GM18870 (cell line): Measurements from ENCODE around the gene CSF1.
"Not testable (repeated sequence)": the region's sequence is repeated elsewhere in the genome, so short reads cannot be mapped to it uniquely, and the experiment has no call there.

Experiments
- ATAC-seq: cut with Tn5 transposase; IDR thresholded peaks from one replicate; pipeline ENCODE4 v1.9.1; 2021; ENCODE audit warnings: moderate library complexity; ENCODE audit not compliant: unreplicated experiment

The CSF1 gene

DNA sequence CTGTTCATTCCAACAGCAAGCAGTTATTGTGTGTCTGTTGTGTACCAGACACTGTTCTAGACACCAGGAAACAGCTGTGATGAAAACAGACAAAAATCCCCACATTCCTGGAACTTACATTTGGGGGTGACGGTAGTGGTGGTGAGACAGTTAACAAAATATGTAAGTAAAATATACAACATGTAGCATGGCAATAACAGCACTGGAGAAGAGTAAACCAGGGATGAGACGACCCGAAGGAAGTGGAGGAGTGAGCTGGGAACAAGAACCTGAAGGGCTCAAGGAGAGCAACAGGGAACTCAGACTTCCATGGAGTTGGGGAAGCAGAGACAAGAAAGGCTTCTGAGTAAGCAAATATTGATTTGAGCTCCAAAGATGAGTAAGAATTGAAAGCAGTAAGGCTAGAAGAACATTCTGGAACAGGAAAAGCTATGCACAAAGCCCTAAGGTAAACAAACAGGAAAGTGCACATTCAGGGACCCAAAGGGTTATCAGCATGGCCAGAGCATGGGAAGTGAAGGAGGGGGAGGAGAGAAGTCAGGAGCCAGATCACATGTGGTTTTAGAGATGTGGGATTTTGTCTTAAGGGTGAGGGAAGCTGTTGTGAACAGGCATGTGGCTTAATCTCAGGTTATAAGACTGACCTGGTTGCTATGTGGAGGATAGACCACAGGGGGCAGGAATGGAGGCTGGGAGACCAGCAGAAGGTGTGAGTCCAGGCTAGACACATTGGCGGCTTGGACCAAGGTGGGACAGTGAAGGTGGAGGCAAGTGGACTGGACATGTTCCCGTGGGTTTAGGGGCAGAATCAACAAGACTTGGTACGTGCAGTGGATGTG is 7.3 kb downstream of the CSF1 start:
- no peak for ATAC-seq

DNA sequence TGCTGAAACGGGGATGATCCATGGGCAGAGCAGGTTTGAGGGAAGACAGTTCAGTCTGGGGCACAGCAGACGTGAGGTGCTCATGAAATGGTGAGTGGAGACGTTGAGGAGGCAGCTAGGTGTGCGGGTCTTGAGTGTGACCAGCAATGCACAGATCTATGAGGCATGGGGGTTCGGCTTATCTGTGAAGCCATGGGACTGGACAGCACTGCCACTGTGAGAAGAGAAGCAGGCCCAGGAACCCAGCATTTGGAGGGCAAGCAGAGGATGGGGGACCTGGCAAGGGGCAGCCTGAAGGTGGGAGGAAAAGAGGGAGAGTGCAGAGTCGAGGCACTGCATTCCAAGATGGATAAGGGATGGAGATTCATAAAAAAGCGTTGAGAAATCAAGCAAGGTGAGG is 8.0 kb downstream of the CSF1 start:
- ATAC-seq, result no peak

DNA sequence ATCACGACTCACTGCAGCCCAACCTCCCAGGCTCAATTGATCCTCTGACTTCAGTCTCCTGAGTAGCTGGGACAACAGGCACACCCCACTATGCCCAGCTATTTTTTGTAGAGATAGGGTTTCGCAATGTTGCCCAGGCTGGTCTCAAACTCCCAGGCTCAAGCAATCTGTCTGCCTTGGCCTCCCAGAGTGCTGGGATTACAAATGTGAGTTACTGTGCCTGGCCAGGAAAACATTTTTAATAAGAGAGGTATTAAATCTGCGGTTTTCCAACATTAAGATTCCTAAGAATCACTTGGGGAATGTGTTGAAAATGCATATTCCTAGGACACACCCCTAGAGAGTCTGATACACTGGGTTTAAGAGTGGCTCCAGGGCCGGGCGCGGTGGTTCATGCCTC is 8.7 kb downstream of the CSF1 start:
- ATAC-seq, result no peak

DNA sequence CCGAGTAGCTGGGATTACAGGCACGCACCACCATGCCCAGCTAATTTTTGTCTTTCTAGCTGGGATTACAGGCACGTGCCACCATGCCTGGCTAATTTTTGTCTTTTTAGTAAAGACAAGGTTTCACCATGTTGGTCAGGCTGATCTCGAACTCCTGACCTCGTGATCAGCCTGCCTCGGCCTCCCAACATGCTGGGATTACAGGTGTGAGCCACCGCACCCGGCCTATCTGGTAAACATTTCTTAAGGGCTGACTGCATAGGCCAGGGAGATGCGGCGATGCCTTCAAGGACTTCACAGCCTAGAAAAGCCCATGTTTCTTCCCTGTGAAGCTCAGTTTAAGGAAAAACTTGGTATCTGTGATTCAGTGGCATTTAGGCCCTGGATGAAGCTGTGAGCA is 9.7 kb downstream of the CSF1 start:
- ATAC-seq, result not testable (repeated sequence)

DNA sequence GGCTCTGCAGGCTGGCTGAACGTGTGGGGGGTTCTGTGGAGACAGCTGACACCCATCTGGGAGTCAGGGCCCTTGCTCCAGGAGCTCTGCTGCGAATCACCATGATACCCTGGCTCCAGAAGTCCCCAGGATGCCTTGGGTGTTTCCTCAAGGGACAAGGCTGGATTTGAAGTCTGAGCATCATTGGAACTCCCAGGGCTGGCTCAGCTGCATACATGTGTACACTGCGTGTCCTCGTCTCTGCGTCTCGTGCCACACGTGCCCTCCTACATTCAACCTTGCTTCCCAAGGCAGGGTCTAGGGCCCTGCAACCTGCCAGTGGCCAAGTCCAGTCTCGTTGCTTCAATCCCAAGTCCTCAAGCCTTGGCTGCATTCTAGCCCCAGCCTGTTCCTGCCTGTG is 11.7 kb downstream of the CSF1 start:
- ATAC-seq, result no peak

DNA sequence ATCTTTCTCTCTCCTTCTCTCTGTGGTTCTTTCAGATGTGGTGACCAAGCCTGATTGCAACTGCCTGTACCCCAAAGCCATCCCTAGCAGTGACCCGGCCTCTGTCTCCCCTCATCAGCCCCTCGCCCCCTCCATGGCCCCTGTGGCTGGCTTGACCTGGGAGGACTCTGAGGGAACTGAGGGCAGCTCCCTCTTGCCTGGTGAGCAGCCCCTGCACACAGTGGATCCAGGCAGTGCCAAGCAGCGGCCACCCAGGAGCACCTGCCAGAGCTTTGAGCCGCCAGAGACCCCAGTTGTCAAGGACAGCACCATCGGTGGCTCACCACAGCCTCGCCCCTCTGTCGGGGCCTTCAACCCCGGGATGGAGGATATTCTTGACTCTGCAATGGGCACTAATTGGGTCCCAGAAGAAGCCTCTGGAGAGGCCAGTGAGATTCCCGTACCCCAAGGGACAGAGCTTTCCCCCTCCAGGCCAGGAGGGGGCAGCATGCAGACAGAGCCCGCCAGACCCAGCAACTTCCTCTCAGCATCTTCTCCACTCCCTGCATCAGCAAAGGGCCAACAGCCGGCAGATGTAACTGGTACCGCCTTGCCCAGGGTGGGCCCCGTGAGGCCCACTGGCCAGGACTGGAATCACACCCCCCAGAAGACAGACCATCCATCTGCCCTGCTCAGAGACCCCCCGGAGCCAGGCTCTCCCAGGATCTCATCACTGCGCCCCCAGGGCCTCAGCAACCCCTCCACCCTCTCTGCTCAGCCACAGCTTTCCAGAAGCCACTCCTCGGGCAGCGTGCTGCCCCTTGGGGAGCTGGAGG is 12.7 kb downstream of the CSF1 start:
- ATAC-seq, result no peak

DNA sequence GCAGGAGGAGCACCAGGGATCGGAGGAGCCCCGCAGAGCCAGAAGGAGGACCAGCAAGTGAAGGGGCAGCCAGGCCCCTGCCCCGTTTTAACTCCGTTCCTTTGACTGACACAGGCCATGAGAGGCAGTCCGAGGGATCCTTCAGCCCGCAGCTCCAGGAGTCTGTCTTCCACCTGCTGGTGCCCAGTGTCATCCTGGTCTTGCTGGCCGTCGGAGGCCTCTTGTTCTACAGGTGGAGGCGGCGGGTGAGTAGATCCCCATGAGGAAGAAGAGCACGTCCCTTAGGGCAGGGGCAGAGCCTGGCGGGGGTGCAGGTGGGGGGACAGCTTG is 13.3 kb downstream of the CSF1 start:
- ATAC-seq, result no peak

DNA sequence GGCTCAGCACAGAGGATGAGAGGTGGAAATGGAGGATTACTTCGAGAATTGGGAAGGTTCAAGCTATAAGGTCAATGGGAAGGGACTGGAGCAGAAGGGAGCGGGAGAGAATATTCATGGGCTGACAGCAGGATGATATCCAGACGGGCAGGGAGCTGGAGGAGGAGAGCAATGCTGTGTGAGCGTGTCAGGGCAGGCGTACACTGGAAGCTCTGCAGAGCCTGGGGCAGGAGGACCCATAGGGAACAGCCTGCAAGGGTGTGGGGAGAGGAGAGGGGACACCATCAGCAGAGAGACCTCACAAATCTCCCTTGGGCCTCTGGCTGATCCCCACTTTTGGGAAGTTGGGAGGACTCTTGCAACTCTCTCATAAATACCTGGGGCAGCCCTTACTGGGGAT is 13.7 kb downstream of the CSF1 start:
- ATAC-seq, result no peak

DNA sequence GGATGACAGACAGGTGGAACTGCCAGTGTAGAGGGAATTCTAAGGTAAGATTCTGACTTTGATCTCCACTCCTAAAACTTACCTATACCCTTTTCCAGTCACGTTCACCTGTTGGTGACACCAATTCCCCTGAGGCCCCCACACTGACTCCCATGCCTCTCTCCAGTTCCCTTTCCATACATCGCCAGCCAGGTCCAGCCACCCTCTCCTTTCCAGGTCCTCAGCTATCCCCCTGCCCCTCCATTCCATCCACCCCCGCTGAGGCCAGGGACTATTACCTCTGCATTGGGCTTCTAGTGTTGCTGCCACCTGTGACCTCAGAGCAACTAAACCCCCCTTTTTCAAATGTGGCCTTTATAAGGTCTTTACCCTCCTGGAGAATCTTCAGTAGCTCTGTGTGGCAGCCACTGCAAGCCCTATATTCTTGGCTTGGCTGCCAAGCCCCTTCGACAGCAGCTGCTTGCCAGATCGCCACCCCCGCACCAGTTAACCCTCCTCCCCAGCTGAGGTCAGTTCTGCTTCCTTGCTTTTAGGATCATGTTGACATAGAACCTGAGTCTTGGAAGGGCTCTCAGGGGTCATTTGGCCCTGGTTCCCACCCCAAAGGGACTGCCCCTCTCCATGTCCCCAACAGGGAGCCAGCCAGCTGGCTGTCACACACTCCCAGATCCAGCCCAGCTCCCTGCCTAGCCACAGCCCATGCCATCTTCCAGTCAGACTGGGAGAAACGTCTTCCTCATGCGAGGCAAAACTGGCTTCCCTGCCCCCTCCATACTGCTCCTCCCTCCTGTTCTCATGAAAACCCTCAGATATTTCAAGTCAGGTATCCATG is 14.7 kb downstream of the CSF1 start:
- ATAC-seq, result no peak

DNA sequence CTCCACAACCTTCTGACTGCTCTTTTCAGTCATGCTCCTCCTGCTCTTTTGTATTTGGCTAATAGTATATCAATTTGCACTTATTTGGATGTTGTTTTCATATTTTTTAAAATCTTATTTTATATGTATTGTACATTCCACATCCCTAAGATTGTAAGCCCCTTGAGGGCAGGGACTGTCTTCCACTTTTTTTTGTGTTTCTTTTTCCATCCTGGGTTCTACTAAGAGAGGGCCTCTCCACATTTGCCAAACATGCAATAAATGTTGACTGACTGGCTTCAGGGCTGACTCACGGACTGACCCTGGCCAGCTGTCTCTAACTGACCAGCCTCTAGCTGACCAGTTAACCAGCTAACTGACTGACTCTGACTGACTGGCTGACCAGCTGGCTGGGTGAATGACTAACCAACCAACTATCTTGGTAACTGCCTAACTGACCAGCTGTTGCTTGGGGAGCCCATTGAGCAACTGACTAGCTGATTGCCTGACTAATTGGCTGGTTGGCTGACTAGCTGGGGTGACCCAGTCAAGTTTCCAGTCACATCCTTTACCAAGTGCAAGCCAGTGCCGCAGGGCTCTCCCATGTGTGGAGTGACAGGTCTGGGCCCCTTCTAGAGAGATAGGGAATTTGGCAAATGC is 16.1 kb downstream of the CSF1 start:
- no peak for ATAC-seq

DNA sequence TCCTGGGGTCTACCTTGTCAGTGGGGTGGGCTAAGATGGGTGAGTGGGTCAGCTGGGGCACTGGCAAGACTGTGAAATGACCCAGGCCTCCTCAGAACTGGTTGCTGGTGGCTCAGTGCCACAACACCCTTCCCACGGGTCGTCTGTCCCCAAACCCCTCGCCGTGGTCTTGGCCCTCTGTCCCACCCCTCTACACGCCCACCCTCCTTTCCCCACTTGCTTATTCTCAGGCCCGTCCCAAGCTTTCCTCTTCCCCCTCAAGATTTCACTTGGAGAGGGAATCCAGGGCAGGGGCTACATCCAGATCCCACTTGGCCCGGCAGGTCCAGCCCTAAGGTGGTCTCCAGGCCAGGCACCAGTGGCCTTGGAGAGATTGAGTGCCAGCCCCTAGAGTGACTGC is 16.7 kb downstream of the CSF1 start:
- no peak for ATAC-seq

DNA sequence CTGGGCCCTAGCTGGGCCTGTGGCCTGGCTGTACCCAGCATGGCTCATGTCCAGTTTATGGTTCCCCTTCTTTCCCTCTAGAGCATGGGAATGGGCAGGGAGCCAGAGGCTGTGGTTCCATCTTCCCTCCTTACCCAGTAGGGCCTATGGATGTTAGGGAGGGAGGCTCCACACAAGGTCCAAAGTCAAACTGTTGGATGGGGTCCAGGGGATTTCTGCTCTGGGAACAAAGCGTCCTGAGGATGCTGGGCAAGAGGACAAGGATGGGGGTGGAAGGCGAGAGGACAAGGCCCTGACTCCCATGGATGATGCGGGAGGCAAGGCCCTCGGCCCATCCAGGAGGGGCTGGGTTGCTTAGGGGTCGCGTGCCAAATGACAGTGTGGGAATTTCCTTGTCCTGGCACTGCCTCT is 17.3 kb downstream of the CSF1 start:
- no peak for ATAC-seq

DNA sequence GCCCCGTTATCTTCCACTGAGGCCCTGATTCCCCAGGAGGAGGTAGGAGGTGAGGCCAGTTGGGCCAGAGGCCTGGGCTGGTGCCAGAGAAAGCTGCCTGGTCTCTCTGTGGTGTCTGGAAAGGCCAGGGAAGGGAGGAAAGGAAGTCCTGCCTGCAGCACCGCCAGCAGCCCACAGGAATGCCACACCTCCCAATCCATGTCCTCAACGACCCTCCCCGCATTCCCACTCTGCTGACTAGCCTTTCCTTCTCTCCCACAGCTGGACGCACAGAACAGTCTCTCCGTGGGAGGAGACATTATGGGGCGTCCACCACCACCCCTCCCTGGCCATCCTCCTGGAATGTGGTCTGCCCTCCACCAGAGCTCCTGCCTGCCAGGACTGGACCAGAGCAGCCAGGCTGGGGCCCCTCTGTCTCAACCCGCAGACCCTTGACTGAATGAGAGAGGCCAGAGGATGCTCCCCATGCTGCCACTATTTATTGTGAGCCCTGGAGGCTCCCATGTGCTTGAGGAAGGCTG is 18.0 kb downstream of the CSF1 start:
- ATAC-seq, result no peak

DNA sequence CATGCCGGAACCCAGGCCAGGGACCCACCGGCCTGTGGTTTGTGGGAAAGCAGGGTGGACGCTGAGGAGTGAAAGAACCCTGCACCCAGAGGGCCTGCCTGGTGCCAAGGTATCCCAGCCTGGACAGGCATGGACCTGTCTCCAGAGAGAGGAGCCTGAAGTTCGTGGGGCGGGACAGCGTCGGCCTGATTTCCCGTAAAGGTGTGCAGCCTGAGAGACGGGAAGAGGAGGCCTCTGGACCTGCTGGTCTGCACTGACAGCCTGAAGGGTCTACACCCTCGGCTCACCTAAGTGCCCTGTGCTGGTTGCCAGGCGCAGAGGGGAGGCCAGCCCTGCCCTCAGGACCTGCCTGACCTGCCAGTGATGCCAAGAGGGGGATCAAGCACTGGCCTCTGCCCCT is 18.5 kb downstream of the CSF1 start:
- no peak for ATAC-seq

DNA sequence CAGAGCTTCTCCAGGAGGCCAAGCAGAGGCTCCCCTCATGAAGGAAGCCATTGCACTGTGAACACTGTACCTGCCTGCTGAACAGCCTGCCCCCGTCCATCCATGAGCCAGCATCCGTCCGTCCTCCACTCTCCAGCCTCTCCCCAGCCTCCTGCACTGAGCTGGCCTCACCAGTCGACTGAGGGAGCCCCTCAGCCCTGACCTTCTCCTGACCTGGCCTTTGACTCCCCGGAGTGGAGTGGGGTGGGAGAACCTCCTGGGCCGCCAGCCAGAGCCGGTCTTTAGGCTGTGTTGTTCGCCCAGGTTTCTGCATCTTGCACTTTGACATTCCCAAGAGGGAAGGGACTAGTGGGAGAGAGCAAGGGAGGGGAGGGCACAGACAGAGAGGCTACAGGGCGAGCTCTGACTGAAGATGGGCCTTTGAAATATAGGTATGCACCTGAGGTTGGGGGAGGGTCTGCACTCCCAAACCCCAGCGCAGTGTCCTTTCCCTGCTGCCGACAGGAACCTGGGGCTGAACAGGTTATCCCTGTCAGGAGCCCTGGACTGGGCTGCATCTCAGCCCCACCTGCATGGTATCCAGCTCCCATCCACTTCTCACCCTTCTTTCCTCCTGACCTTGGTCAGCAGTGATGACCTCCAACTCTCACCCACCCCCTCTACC is 19.1 kb downstream of the CSF1 start:
- ATAC-seq, result no peak

DNA sequence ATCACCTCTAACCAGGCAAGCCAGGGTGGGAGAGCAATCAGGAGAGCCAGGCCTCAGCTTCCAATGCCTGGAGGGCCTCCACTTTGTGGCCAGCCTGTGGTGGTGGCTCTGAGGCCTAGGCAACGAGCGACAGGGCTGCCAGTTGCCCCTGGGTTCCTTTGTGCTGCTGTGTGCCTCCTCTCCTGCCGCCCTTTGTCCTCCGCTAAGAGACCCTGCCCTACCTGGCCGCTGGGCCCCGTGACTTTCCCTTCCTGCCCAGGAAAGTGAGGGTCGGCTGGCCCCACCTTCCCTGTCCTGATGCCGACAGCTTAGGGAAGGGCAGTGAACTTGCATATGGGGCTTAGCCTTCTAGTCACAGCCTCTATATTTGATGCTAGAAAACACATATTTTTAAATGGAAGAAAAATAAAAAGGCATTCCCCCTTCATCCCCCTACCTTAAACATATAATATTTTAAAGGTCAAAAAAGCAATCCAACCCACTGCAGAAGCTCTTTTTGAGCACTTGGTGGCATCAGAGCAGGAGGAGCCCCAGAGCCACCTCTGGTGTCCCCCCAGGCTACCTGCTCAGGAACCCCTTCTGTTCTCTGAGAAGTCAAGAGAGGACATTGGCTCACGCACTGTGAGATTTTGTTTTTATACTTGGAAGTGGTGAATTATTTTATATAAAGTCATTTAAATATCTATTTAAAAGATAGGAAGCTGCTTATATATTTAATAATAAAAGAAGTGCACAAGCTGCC is 19.8 kb downstream of the CSF1 start:
- ATAC-seq, result no peak

DNA sequence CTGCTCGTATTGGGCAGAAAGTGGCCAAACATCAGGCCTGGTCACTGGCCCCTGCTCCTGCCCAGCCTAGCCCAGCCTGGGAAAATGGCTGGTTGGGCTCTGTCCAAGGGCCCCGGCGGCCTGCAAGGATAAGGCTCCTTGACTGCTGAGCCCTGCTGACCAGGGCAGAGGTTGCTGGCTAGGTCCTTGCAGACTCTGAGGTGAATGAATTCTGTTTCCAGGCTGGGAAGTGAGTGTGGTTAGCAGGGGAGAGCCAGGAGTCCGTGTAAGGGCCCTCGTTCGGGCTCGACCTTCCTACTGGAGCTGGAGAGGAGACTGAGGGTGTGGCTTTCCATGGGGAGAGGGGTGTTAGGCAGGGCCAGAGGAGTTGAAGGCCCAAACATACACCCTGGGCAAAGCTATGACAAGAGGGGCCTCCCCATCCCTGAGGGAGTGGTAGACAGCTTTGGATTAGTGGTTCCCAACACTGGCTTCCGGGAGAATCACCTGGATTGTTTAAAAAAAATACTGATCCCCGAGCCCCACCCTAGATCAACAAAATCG is 20.6 kb downstream of the CSF1 start:
- no peak for ATAC-seq

DNA sequence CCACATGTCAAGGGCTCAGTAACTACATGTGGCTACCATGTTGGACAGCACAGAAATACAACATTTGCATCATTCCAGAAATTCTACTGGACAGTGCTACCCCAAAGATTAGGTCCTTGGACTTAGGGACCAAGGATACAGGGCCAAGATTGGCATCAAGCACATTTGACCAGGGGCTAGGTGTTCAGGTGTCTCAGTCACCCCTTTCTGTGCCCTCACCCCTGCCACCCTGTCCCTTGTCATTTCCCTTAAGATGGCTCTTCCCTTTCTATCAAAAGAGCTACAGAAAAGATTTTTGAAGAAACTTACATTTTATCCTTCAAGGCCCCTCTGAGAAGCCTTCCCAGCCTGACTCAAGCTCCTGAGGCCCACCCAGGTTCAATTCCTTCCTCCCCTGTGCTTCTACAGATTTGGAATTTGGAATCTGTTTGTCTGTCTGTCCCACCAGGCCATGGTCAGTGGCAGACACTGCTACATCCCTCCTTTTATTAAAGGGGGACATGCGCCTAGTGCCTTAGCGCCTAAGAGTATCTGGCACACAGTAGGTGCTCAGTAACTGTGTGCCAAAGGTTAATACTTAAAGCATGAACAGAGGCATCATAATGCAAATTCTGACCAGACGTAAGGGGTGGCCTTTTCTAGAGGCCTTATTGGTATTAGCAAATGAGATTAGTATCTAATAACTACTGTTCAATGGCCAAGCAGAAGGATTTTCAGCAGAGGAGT is 21.4 kb downstream of the CSF1 start:
- ATAC-seq, result no peak

DNA sequence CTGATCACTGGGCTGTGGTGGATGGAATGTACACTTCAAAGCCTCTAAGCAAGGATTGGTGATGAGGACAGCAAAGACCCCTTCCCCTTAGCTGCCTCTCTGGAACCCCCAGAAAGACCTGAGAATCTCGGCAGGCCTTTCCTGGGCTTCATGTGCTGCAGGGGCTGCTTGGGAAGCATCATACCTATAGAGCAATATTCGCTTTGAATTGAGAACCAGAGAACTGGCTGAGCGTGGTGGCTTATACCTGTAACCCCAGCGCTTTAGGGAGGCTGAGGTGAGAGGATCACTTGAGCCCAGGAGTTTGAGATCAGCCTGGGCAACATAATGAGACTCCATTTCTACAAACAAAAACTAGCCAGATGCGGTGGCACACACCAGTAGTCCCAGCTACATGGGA is 22.0 kb downstream of the CSF1 start:
- ATAC-seq, result no peak
